ENCODE results near the gene PTPRA. TPM values are rescaled to one million over a fixed set of nuclear protein-coding genes. Genes with fewer than 3 reads are reported as not detected.

PTPRA gene
- polyA plus RNA-seq, 1 experiment = 87.4 TPM

GRCh38 chr20:3084986-3085360, 211.7 kb downstream of the PTPRA start:
- no peak for DNase-seq (ENCODE audit: low read depth, low spot score)
- Histone ChIP-seq H3K9me3 (ENCODE audit: control insufficient read depth, insufficient read depth, low read length) (no peaks in the 10 kb centered on the region; the same call in 1 of the 2 replicates), H3K27ac (ENCODE audit: low read depth, low read length) (no peak overlapping the region), H3K27me3 (ENCODE audit: control insufficient read depth, insufficient read depth, low read length) (peaks cover 50% of the 10 kb centered on the region), H3K4me3 (ENCODE audit: low read depth, low read length) (no peak overlapping the region)
- TF ChIP-seq CTCF (IDR thresholded peaks at IDR 0.05; ENCODE audit: low read depth, low read length) = no peak
- ChIA-PET CTCF (no interaction called here), POLR2A (no interaction called here)

GRCh38 chr20:3085571-3086072, 212.3 kb downstream of the PTPRA start:
- H3K9me3 ChIP-seq (ENCODE audit: control insufficient read depth, insufficient read depth, low read length) = no peaks in the 10 kb centered on the region; the same call in 1 of the 2 replicates
- no peak for DNase-seq (ENCODE audit: low read depth, low spot score)
- H3K4me3 ChIP-seq (ENCODE audit: low read depth, low read length) = no peak overlapping the region
- ChIA-PET CTCF (no interaction called here), POLR2A (no interaction called here)
- H3K27ac ChIP-seq (ENCODE audit: low read depth, low read length) = no peak overlapping the region
- H3K27me3 ChIP-seq (ENCODE audit: control insufficient read depth, insufficient read depth, low read length) = peaks cover 47% of the 10 kb centered on the region
- TF ChIP-seq CTCF (IDR thresholded peaks at IDR 0.05; ENCODE audit: low read depth, low read length) = no peak

- ChIA-PET CTCF (interaction anchor here (1.0 to 1.5 kb wide), 3 partner anchors 9 to 34 kb away, joined by 4 to 8 read pairs (median 6); no protein-coding TSS in a partner anchor), POLR2A (no interaction called here)
- no peak overlapping the region for H3K4me3 ChIP-seq (ENCODE audit: low read depth, low read length)
- no peak overlapping the region for H3K27ac ChIP-seq (ENCODE audit: low read depth, low read length)
- H3K27me3 ChIP-seq (ENCODE audit: control insufficient read depth, insufficient read depth, low read length) = peaks cover 34% of the 10 kb centered on the region
- DNase-seq (ENCODE audit: low read depth, low spot score) = no peak
- no peaks in the 10 kb centered on the region; the same call in 1 of the 2 replicates for H3K9me3 ChIP-seq (ENCODE audit: control insufficient read depth, insufficient read depth, low read length)
- no peak for TF ChIP-seq CTCF (IDR thresholded peaks at IDR 0.05; ENCODE audit: low read depth, low read length)
Measured at GRCh38 chr20:3088031-3088430, 214.8 kb downstream of the PTPRA start.

Other genes starting within 250 kb of the PTPRA start
- 126 and 142 TPM in 2 replicates for gene NOP56, start 220.8 kb upstream of the PTPRA start, polyA plus RNA-seq (2011; rRNA removed)
- gene IDH3B, start 209.3 kb upstream of the PTPRA start, polyA plus RNA-seq (2011; rRNA removed) = 113 and 116 TPM in 2 replicates
- 0.60 and 0.98 TPM in 2 replicates for gene EBF4, start 180.7 kb upstream of the PTPRA start, polyA plus RNA-seq (2011; rRNA removed)
- gene CPXM1, start 72.9 kb upstream of the PTPRA start, polyA plus RNA-seq (2011; rRNA removed) = 9.0 and 12.9 TPM in 2 replicates
- not detected in 2 replicates for gene C20orf141, start 58.5 kb upstream of the PTPRA start, polyA plus RNA-seq (2011; rRNA removed)
- gene TMEM239, start 57.1 kb upstream of the PTPRA start, polyA plus RNA-seq (2011; rRNA removed) = not detected in 2 replicates
- gene PCED1A, start 32.8 kb upstream of the PTPRA start, polyA plus RNA-seq (2011; rRNA removed) = 17.5 and 19.7 TPM in 2 replicates
- gene VPS16, start 32.7 kb upstream of the PTPRA start, polyA plus RNA-seq (2011; rRNA removed) = 33.5 and 36.7 TPM in 2 replicates
- not detected in 2 replicates for gene GNRH2, start 170.1 kb downstream of the PTPRA start, polyA plus RNA-seq (2011; rRNA removed)
- 22.8 and 27.2 TPM in 2 replicates for gene MRPS26, start 172.6 kb downstream of the PTPRA start, polyA plus RNA-seq (2011; rRNA removed)
- not detected in 2 replicates for gene OXT, start 198.1 kb downstream of the PTPRA start, polyA plus RNA-seq (2011; rRNA removed)
- gene AVP, start 211.2 kb downstream of the PTPRA start, polyA plus RNA-seq (2011; rRNA removed) = not detected in 2 replicates